K562 (cell line): Measurements from ENCODE around the gene HMGXB3. TPM values are rescaled to one million over a fixed set of nuclear protein-coding genes. Genes with fewer than 3 reads are reported as not detected.

Experiments used
- ATAC-seq: fragments of 200-7000 bp; cut with Tn5 transposase; 3 replicates; pipeline ENCODE4 v1.9.1; 2020; ENCODE audit warnings: moderate library complexity
- BruUV-seq: library from RNA; stranded (reverse); fragments of 400-500 nt; replicated peaks from 2 replicates; lab custom pipeline; 2021; lab: Mats Ljungman, UMichigan
- CTCF ChIA-PET: fragments of 300-600 bp; formaldehyde crosslinking; extraction: SDS; loops from one replicate; lab custom pipeline; 2021; ENCODE audit warnings: low intra/inter-chr PET ratio; lab: Yijun Ruan, JAX
- POLR2A ChIA-PET: fragments of 300-600, 350-650 bp; sonication (Branson Sonifier 250); formaldehyde crosslinking; extraction: SDS; loops from one replicate; lab custom pipeline; 2021; ENCODE audit warnings: antibody characterized with exemption, inconsistent platforms; lab: Yijun Ruan, JAX
- DNase-seq, 4 experiments: peaks; one replicate each; pipeline versions ENCODE4 v3.0.0 to v3.0.0-alpha.2; 2011 to 2018; ENCODE audit warnings: low spot score in 3 of 4, mixed read lengths in 3 of 4; ENCODE audit errors: extremely low read depth in 1 of 4
- FAIRE-seq: peaks from 2 replicates; lab custom pipeline; 2011; peaks lifted over from hg19 to GRCh38; lab: Jason Lieb, UNC
- H2AFZ ChIP-seq: 2 replicates; pipeline ENCODE4 v1.6.0; 2011; ENCODE audit warnings: low read depth, low read length, control low read depth, inconsistent platforms
- H3K27ac ChIP-seq: fragments of 200-600 bp; 3 replicates; pipeline ENCODE4 v1.8.0; 2011; ENCODE audit warnings: low read depth, mild to moderate bottlenecking, control low read depth, inconsistent platforms, low read length, moderate library complexity, mixed read lengths; ENCODE audit errors: extremely low read depth
- H3K27me3 ChIP-seq, 2 experiments: fragments of 300-600 bp in 1 of 2; 2 replicates in 1 of 2; 3 replicates in 1 of 2; pipeline versions ENCODE4 v1.6.0 to v1.8.0; 2011; ENCODE audit warnings: inconsistent platforms in 2 of 2, low read length in 2 of 2, mild to moderate bottlenecking in 1 of 2, mixed read lengths in 1 of 2, moderate library complexity in 1 of 2; ENCODE audit not compliant: control insufficient read depth in 2 of 2, insufficient read depth in 2 of 2
- H3K36me3 ChIP-seq: fragments of 300-600 bp; 3 replicates; pipeline ENCODE4 v1.8.0; 2011; ENCODE audit warnings: mild to moderate bottlenecking, low read length, inconsistent platforms; ENCODE audit not compliant: control insufficient read depth, insufficient read depth
- H3K4me1 ChIP-seq, 2 experiments: fragments of 200-600 bp in 1 of 2; replicated peaks in 1 of 2; 2 replicates in 1 of 2; 3 replicates in 1 of 2; pipeline versions ENCODE4 v1.5.1 to v1.8.0; 2011; ENCODE audit warnings: inconsistent platforms in 2 of 2, low read length in 2 of 2, mild to moderate bottlenecking in 1 of 2, mixed read lengths in 1 of 2, moderate library complexity in 1 of 2; ENCODE audit not compliant: control insufficient read depth in 2 of 2, insufficient read depth in 2 of 2
- H3K4me2 ChIP-seq: 2 replicates; pipeline ENCODE4 v1.6.1; 2011; ENCODE audit warnings: low read length, control low read depth, inconsistent platforms, mixed read lengths; ENCODE audit not compliant: insufficient read depth
- H3K4me3 ChIP-seq: fragments of 200-600 bp; sonication (generic), shearing (Covaris generic); 2 replicates; pipeline ENCODE4 v1.5.1; 2016; ENCODE audit warnings: control low read depth, inconsistent platforms
- H3K79me2 ChIP-seq: fragments of 200-600 bp; 3 replicates; pipeline ENCODE4 v1.8.0; 2011; ENCODE audit warnings: low read length, inconsistent platforms; ENCODE audit not compliant: control insufficient read depth, insufficient read depth
- H3K9ac ChIP-seq, 2 experiments: 2 replicates each; pipeline versions ENCODE4 v1.6.0 to v1.6.1; 2011; ENCODE audit warnings: low read depth in 2 of 2, low read length in 2 of 2, control low read depth in 1 of 2, inconsistent platforms in 1 of 2, mild to moderate bottlenecking in 1 of 2, mixed read lengths in 1 of 2; ENCODE audit not compliant: insufficient read depth in 1 of 2
- H3K9me1 ChIP-seq: one replicate; pipeline ENCODE4 v1.6.0; 2011; ENCODE audit warnings: inconsistent platforms, mild to moderate bottlenecking, low read length, moderate library complexity; ENCODE audit not compliant: control insufficient read depth, insufficient read depth
- H3K9me3 ChIP-seq: replicated peaks from 2 replicates; pipeline ENCODE4 v1.5.1; 2011; ENCODE audit warnings: low read depth, low read length, inconsistent platforms; ENCODE audit not compliant: control insufficient read depth, insufficient read depth
- H4K20me1 ChIP-seq: replicated peaks from 2 replicates; pipeline ENCODE4 v1.6.1; 2011; ENCODE audit warnings: low read length, inconsistent platforms, mixed read lengths; ENCODE audit not compliant: control insufficient read depth, insufficient read depth
- CBFA2T3 ChIP-seq: fragments of 450-650 bp; IDR thresholded peaks from 2 replicates; pipeline ENCODE4 v1.6.1; 2017
- CTCFL ChIP-seq: IDR thresholded peaks from 2 replicates; pipeline ENCODE4 v1.6.1; 2011; ENCODE audit warnings: borderline replicate concordance, low read depth, mild to moderate bottlenecking, moderate library complexity, low read length; ENCODE audit not compliant: insufficient read depth, poor library complexity, severe bottlenecking
- EWSR1 ChIP-seq: fragments of 450-650 bp; IDR thresholded peaks from 2 replicates; pipeline ENCODE4 v1.6.1; 2018; ENCODE audit warnings: borderline replicate concordance, mild to moderate bottlenecking, low read depth, moderate library complexity; ENCODE audit not compliant: partially characterized antibody
- FOS ChIP-seq: IDR thresholded peaks from 3 replicates; pipeline ENCODE4 v1.6.1; 2011; ENCODE audit not compliant: insufficient read length; ENCODE audit errors: extremely low read depth
- HOXB6 ChIP-seq: fragments of 250-450 bp; sonication (Bioruptor Pico); IDR thresholded peaks from 2 replicates; pipeline ENCODE4 v1.5.1; 2022; ENCODE audit warnings: mild to moderate bottlenecking, borderline replicate concordance
- L3MBTL2 ChIP-seq: fragments of 450-650 bp; IDR thresholded peaks from 2 replicates; pipeline ENCODE4 v1.6.1; 2016; ENCODE audit warnings: mild to moderate bottlenecking, moderate library complexity
- PHTF2 ChIP-seq: fragments of 250-450 bp; sonication (Bioruptor Pico); IDR thresholded peaks from 2 replicates; pipeline ENCODE4 v1.5.0; 2021; ENCODE audit warnings: mild to moderate bottlenecking
- RAD51 ChIP-seq: fragments of 450-650 bp; IDR thresholded peaks from 2 replicates; pipeline ENCODE4 v1.7.1; 2016; ENCODE audit warnings: low read depth, mild to moderate bottlenecking, borderline replicate concordance
- RBM15 ChIP-seq: fragments of 200-400 bp; formaldehyde crosslinking; IDR thresholded peaks from 2 replicates; pipeline ENCODE4 v1.6.1; 2018; ENCODE audit warnings: mild to moderate bottlenecking, low read length, moderate library complexity; ENCODE audit not compliant: insufficient read depth
- RBM22 ChIP-seq: fragments of 200-400 bp; formaldehyde crosslinking; IDR thresholded peaks from 2 replicates; pipeline ENCODE4 v1.6.1; 2018; ENCODE audit warnings: low read length, low read depth; ENCODE audit not compliant: poor library complexity, severe bottlenecking
- RCOR1 ChIP-seq, 2 experiments: IDR thresholded peaks; 2 replicates each; pipeline ENCODE4 v1.6.1; 2012; ENCODE audit warnings: low read depth in 2 of 2, low read length in 2 of 2, borderline replicate concordance in 1 of 2, improper control_type of control experiment in 1 of 2
- RFX1 ChIP-seq: fragments of 450-650 bp; IDR thresholded peaks from 2 replicates; pipeline ENCODE4 v1.6.1; 2016; ENCODE audit warnings: mild to moderate bottlenecking, moderate library complexity
- TEAD1 ChIP-seq, 2 experiments: fragments of 450-650 bp in 1 of 2; sonication (generic) in 1 of 2; formaldehyde crosslinking; IDR thresholded peaks; 2 replicates each; pipeline versions ENCODE4 v1.4.0 to v1.8.0; 2020 to 2022; ENCODE audit warnings: mild to moderate bottlenecking in 2 of 2, missing genetic modification reagents in 1 of 2
- TFAM ChIP-seq: fragments of 250-450 bp; sonication (Bioruptor Pico); conservative IDR thresholded peaks from 2 replicates; pipeline ENCODE4 v1.5.0; 2021; ENCODE audit warnings: mild to moderate bottlenecking, moderate library complexity
- ZFPM2 ChIP-seq: fragments of 250-450 bp; sonication (Bioruptor Pico); IDR thresholded peaks from 2 replicates; pipeline ENCODE4 v1.5.1; 2022; ENCODE audit warnings: mild to moderate bottlenecking
- ZNF639 ChIP-seq, 2 experiments: fragments of 200-800 bp in 1 of 2; sonication (Bioruptor generic) in 1 of 2; sonication (generic) in 1 of 2; formaldehyde crosslinking in 1 of 2; IDR thresholded peaks in 1 of 2; conservative IDR thresholded peaks in 1 of 2; 2 replicates each; pipeline versions ENCODE4 v1.5.0 to v1.6.1; 2016 to 2020; ENCODE audit warnings: missing compliant biosample characterization in 1 of 2, missing genetic modification characterization in 1 of 2, missing genetic modification reagents in 1 of 2
- WGBS: fragments of 100-300 bp; shearing (Covaris generic); methylation state at CpG from one replicate; pipeline ENCODE4 v1.1.6; 2016; ENCODE audit warnings: low coverage, mixed read lengths; ENCODE audit not compliant: insufficient coverage; ENCODE audit errors: missing lambda C conversion rate; 5-methylcytosine and 5-hydroxymethylcytosine counted together
- in situ Hi-C: fragments of 300-500 bp; cut with MboI; formaldehyde crosslinking; loops from 4 replicates; pipeline ENCODE4 v1.15.0; 2018; ENCODE audit warnings: inconsistent platforms, mixed read lengths
- intact Hi-C: fragments of 100-400 bp; cut with micrococcal nuclease; formaldehyde crosslinking; loops from 2 replicates; pipeline ENCODE4 v1.14.2; 2022
- polyA plus RNA-seq, 8 experiments: library from polyadenylated mRNA; depleted of rRNA in 4 of 8; stranded (reverse) in 5 of 8; unstranded in 3 of 8; fragments of >200 nt; fragmentation: Nextera tagmentation in 2 of 8; fragmentation: Illumina TruSeq in 1 of 8; extraction: Ambion mirVana in 2 of 8; extraction: Trizol in 1 of 8; gene quantifications; 2 replicates each; pipeline versions ENCODE4 v1.2.1 to v1.2.3, GENCODE V29; 2011 to 2014; ENCODE audit warnings: inconsistent platforms in 1 of 8, missing spikeins in 1 of 8
- total RNA-seq, 7 experiments: library from RNA; depleted of rRNA in 6 of 7; stranded (reverse); fragments of >200 nt in 6 of 7; fragmentation: Illumina TruSeq in 2 of 7; extraction: Trizol in 2 of 7; gene quantifications; 2 replicates each; pipeline versions ENCODE4 v1.2.1 to v1.2.3, GENCODE V29; 2011 to 2021; ENCODE audit warnings: low replicate concordance in 1 of 7
- TF ChIP-seq, protein P1 (sequence below): fragments of 250-450 bp; sonication (Bioruptor Pico); IDR thresholded peaks from 2 replicates; pipeline ENCODE4 v1.8.0; 2021; ENCODE audit warnings: mild to moderate bottlenecking, moderate library complexity

HMGXB3 gene
- total and polyA plus RNA-seq, 9 of the 15 experiments (the other 6 are each of a cell fraction or from before 2014, with no cell fraction given): 1.8 to 44.1 (median 32.2) TPM

DNA sequence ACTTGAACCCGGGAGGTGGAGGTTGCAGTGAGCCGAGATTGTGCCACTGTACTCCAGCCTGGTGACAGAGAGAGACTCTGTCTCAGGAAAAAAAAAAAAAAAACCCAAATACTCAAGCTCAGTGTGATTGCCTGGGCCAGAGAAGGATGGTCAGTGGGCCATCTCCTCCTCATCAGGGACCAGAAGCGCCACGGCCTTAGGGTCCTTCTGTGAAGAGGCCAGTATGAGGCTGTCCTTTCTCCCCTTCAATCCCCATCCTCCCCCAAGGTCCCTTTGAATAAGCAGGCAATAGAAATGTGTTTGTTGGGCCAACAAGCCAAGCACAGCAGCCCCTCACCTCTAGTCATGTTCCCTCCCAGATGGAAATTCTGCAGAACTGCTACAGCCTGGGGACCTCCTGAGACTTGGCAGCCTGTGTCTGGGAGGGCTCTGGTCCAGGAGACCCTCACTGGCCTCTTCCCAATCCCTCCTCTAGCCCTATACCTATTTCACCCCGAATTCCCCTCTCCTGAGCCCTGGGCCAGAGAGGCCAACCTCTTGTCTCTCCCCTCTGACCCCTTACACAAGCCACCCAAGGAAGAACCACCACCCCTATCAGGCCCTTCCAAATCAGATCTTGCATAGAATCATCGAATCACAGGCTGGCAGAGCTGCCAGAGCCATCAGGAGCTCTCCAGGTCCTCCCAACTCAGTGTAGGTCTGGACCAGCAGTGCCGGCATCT is 84.8 kb downstream of the HMGXB3 start:
- in situ Hi-C loops: no loop called here
- Histone ChIP-seq H3K79me2 (no peaks in the 10 kb centered on the region), H3K4me1 (peaks cover 0 to 3% of the 10 kb centered on the region in 2 experiments; a peak in 1 of 5 replicates), H3K4me3 (no peak overlapping the region), H3K9ac (no peak overlapping the region), H2AFZ (no peak overlapping the region), H4K20me1 (0 out of 2 replicates have a peak, but pooled peaks cover 4% of the 10 kb centered on the region), H3K27ac (no peak overlapping the region), H3K4me2 (no peak overlapping the region), H3K9me1 (no peaks in the 10 kb centered on the region), H3K9me3 (no peaks in the 10 kb centered on the region), H3K27me3 (peaks cover 41 to 59% of the 10 kb centered on the region in 2 experiments), H3K36me3 (no peaks in the 10 kb centered on the region)
- no peak for FAIRE-seq
- intact Hi-C loops: no loop called here
- no peak for ATAC-seq
- no TSS peak for BruUV-seq
- no peak for DNase-seq
- CTCF ChIA-PET: no interaction called here
- no peak for TF ChIP-seq ZNF639 (CRISPR knock-in tag; conservative IDR thresholded peaks at IDR 0.05 in 1 of 2, IDR thresholded peaks at IDR 0.05 in 1 of 2)
- TF ChIP-seq, protein P1, sequence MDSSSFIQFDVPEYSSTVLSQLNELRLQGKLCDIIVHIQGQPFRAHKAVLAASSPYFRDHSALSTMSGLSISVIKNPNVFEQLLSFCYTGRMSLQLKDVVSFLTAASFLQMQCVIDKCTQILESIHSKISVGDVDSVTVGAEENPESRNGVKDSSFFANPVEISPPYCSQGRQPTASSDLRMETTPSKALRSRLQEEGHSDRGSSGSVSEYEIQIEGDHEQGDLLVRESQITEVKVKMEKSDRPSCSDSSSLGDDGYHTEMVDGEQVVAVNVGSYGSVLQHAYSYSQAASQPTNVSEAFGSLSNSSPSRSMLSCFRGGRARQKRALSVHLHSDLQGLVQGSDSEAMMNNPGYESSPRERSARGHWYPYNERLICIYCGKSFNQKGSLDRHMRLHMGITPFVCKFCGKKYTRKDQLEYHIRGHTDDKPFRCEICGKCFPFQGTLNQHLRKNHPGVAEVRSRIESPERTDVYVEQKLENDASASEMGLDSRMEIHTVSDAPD: no peak
- TF ChIP-seq CBFA2T3: no peak
- TF ChIP-seq RBM15: no peak
- no peak for TF ChIP-seq HOXB6 (CRISPR knock-in tag)
- no peak for TF ChIP-seq TEAD1 (CRISPR knock-in tag; IDR thresholded peaks at IDR 0.05)
- TF ChIP-seq TFAM: no peak
- TF ChIP-seq RCOR1 (IDR thresholded peaks at IDR 0.05; ENCODE audit: borderline replicate concordance in 1 of 2, low read depth in 2 of 2, low read length in 2 of 2): no peak
- TF ChIP-seq RBM22: no peak
- no peak for TF ChIP-seq RAD51
- no peak for TF ChIP-seq FOS
- TF ChIP-seq L3MBTL2: no peak
- no peak for TF ChIP-seq PHTF2
- no peak for TF ChIP-seq EWSR1
- TF ChIP-seq CTCFL: no peak
- no peak for TF ChIP-seq RFX1
- TF ChIP-seq ZFPM2 (CRISPR knock-in tag): no peak
- TF ChIP-seq, all 486 proteins: peak for 0
- POLR2A ChIA-PET: interaction anchor here (0.6 kb wide), 1 partner anchor 85 kb away, joined by 3 read pairs; no protein-coding TSS in a partner anchor
- 0% methylated on average over 6 of the region's 7 CpGs for WGBS
